ENCODE measurements around the gene CDAN1.

DNA sequence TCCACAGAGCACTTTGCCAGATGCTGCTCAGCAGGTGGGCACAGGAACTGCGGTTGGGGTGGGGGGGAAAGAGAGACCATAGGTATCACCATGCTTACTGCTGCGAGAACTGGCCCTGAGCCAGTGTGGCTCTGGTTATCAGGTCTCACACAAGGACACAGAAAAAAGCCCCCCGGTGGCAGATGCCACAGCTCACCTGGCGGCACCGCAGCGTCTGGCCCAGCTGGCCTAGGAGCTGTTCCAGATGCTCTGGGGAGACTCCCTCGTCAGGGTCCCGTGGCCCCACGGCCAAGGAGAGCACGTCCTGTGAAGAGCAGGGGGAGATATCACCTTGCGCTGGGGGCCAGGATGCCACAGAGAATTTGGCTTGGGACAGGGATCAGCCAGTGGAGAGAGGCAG lies 10.8 kb downstream of the CDAN1 start:
- TF ChIP-seq, protein P1, sequence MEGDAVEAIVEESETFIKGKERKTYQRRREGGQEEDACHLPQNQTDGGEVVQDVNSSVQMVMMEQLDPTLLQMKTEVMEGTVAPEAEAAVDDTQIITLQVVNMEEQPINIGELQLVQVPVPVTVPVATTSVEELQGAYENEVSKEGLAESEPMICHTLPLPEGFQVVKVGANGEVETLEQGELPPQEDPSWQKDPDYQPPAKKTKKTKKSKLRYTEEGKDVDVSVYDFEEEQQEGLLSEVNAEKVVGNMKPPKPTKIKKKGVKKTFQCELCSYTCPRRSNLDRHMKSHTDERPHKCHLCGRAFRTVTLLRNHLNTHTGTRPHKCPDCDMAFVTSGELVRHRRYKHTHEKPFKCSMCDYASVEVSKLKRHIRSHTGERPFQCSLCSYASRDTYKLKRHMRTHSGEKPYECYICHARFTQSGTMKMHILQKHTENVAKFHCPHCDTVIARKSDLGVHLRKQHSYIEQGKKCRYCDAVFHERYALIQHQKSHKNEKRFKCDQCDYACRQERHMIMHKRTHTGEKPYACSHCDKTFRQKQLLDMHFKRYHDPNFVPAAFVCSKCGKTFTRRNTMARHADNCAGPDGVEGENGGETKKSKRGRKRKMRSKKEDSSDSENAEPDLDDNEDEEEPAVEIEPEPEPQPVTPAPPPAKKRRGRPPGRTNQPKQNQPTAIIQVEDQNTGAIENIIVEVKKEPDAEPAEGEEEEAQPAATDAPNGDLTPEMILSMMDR (IDR thresholded peaks at IDR 0.05; ENCODE audit: insufficient read depth, low read length, poor library complexity, severe bottlenecking) = no peak
- no peak for TF ChIP-seq EZH2phosphoT487 (conservative IDR thresholded peaks at IDR 0.05; ENCODE audit: low read length)
